Neural crest cell (in vitro differentiated cells): ENCODE measurements around the gene TUBA1B. TPM values are rescaled to one million over a fixed set of nuclear protein-coding genes. Genes with fewer than 3 reads are reported as not detected.

Source experiments
- DNase-seq: peaks from one replicate; pipeline ENCODE4 v3.0.0; 2021; ENCODE audit warnings: low read depth, mixed read lengths, low spot score
- H3K27ac Mint-ChIP-seq: one replicate; pipeline ENCODE4 v1.8.0; 2021; ENCODE audit warnings: mild to moderate bottlenecking, mixed read lengths; ENCODE audit not compliant: unreplicated experiment
- H3K27me3 Mint-ChIP-seq: 2 replicates; pipeline ENCODE4 v1.8.0; 2021; ENCODE audit warnings: low read depth, mild to moderate bottlenecking, mixed read lengths
- H3K36me3 Mint-ChIP-seq: 2 replicates; pipeline ENCODE4 v1.8.0; 2021; ENCODE audit warnings: low read depth, mild to moderate bottlenecking, mixed read lengths
- H3K4me1 Mint-ChIP-seq: 2 replicates; pipeline ENCODE4 v1.8.0; 2021; ENCODE audit warnings: mixed read lengths
- H3K4me3 Mint-ChIP-seq: one replicate; pipeline ENCODE4 v1.8.0; 2021; ENCODE audit warnings: mild to moderate bottlenecking, mixed read lengths
- H3K9me3 Mint-ChIP-seq: 2 replicates; pipeline ENCODE4 v1.8.0; 2021; ENCODE audit warnings: mixed read lengths
- total RNA-seq: library from RNA; stranded (reverse); gene quantifications from 2 replicates; pipeline ENCODE4 v1.2.1, GENCODE V29; 2021
- TF ChIP-seq, protein P1 (sequence below): fragments of 200-600 bp; sonication (generic); conservative IDR thresholded peaks from 2 replicates; pipeline ENCODE4 v1.5.0; 2021; ENCODE audit warnings: antibody characterized with exemption, mild to moderate bottlenecking

Gene TUBA1B
- total RNA-seq, 1 donor from 2014 or later: 3,094 TPM

DNA sequence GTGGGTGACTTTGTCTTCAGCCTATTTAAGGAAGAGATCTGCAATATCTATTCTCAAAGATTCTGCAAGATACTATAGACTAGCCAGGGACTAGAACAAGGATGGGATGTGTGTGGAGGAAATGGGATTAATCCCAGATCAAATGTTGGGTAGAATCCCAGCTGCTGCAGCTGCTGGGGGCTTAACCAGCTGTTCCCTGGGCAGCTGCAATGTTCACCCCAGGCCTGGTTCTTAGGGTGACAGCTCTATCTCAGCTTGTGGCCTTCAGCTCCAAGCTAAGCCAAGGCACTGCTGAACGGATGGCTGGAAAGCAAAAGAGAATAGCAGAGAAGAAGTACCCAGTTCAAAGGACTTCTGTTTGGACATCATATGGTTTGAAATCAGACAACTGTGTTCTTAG lies 51.4 kb downstream of the TUBA1B start:
- TF ChIP-seq, protein P1, sequence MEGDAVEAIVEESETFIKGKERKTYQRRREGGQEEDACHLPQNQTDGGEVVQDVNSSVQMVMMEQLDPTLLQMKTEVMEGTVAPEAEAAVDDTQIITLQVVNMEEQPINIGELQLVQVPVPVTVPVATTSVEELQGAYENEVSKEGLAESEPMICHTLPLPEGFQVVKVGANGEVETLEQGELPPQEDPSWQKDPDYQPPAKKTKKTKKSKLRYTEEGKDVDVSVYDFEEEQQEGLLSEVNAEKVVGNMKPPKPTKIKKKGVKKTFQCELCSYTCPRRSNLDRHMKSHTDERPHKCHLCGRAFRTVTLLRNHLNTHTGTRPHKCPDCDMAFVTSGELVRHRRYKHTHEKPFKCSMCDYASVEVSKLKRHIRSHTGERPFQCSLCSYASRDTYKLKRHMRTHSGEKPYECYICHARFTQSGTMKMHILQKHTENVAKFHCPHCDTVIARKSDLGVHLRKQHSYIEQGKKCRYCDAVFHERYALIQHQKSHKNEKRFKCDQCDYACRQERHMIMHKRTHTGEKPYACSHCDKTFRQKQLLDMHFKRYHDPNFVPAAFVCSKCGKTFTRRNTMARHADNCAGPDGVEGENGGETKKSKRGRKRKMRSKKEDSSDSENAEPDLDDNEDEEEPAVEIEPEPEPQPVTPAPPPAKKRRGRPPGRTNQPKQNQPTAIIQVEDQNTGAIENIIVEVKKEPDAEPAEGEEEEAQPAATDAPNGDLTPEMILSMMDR: no peak
- Mint-ChIP-seq H3K4me1 (no peaks in the 10 kb centered on the region), H3K27me3 (peaks cover 8% of the 10 kb centered on the region), H3K4me3 (no peak overlapping the region), H3K9me3 (no peaks in the 10 kb centered on the region), H3K27ac (no peak overlapping the region), H3K36me3 (no peaks in the 10 kb centered on the region)
- DNase-seq: no peak

Other genes with a start within 250 kb of the TUBA1B start
- gene FKBP11, start 205.9 kb downstream of the TUBA1B start, total RNA-seq: 15.1 and 18.6 TPM in 2 replicates
- gene ARF3, start 173.9 kb downstream of the TUBA1B start, total RNA-seq: 194 and 202 TPM in 2 replicates
- gene WNT10B, start 159.7 kb downstream of the TUBA1B start, total RNA-seq: 1.3 and 1.8 TPM in 2 replicates
- 1.2 and 2.1 TPM in 2 replicates for gene WNT1, start 153.1 kb downstream of the TUBA1B start, total RNA-seq
- gene DDN, start 132.0 kb downstream of the TUBA1B start, total RNA-seq: 0.51 and 0.64 TPM in 2 replicates
- gene PRKAG1, start 112.6 kb downstream of the TUBA1B start, total RNA-seq: 58.5 and 61.9 TPM in 2 replicates
- gene KMT2D, start 70.6 kb downstream of the TUBA1B start, total RNA-seq: 99.8 and 107 TPM in 2 replicates
- 1.2 and 2.1 TPM in 2 replicates for gene RHEBL1, start 61.4 kb downstream of the TUBA1B start, total RNA-seq
- 1.5 TPM in 2 replicates for gene DHH, start 36.6 kb downstream of the TUBA1B start, total RNA-seq
- gene LMBR1L, start 20.5 kb downstream of the TUBA1B start, total RNA-seq: 101 TPM in 2 replicates
- 1,729 and 1,742 TPM in 2 replicates for gene TUBA1A, start 57.7 kb upstream of the TUBA1B start, total RNA-seq
- 203 and 208 TPM in 2 replicates for gene TUBA1C, start 133.7 kb upstream of the TUBA1B start, total RNA-seq
- 0.70 and 1.3 TPM in 2 replicates for gene PRPH, start 163.8 kb upstream of the TUBA1B start, total RNA-seq
- 88.0 and 91.2 TPM in 2 replicates for gene TROAP, start 191.9 kb upstream of the TUBA1B start, total RNA-seq
- gene C1QL4, start 205.8 kb upstream of the TUBA1B start, total RNA-seq: 0.63 and 0.80 TPM in 2 replicates
- gene DNAJC22, start 215.5 kb upstream of the TUBA1B start, total RNA-seq: 0.32 and 0.35 TPM in 2 replicates
- gene SPATS2, start 236.1 kb upstream of the TUBA1B start, total RNA-seq: 45.2 and 45.7 TPM in 2 replicates